NT2/D1 (cell line): ENCODE data around the gene LRP5.

Source experiments
- DNase-seq: peaks from one replicate; pipeline ENCODE4 v3.0.0-alpha.2; 2011; ENCODE audit warnings: low read depth, low spot score
- H3K27me3 ChIP-seq: 2 replicates; pipeline ENCODE4 v1.6.0; 2011; ENCODE audit warnings: mild to moderate bottlenecking; ENCODE audit not compliant: insufficient read length, insufficient read depth
- H3K36me3 ChIP-seq: 2 replicates; pipeline ENCODE4 v1.6.1; 2011; ENCODE audit warnings: mild to moderate bottlenecking, low read length, mixed read lengths; ENCODE audit not compliant: insufficient read depth, insufficient read length
- H3K4me1 ChIP-seq: 2 replicates; pipeline ENCODE4 v1.5.1; 2011; ENCODE audit not compliant: insufficient read depth, insufficient read length
- H3K4me3 ChIP-seq: 2 replicates; pipeline ENCODE4 v1.5.1; 2011; ENCODE audit warnings: low read depth; ENCODE audit not compliant: insufficient read length
- H3K9ac ChIP-seq: 2 replicates; pipeline ENCODE4 v1.6.0; 2011; ENCODE audit warnings: low read depth; ENCODE audit not compliant: insufficient read length
- H3K9me3 ChIP-seq: 2 replicates; pipeline ENCODE4 v1.5.1; 2011; ENCODE audit warnings: mild to moderate bottlenecking, low read length; ENCODE audit not compliant: insufficient read depth
- SUZ12 ChIP-seq: IDR thresholded peaks from 2 replicates; pipeline ENCODE4 v1.6.1; 2011; ENCODE audit not compliant: insufficient read length, insufficient read depth; ENCODE audit errors: extremely low read depth
- YY1 ChIP-seq: IDR thresholded peaks from 2 replicates; pipeline ENCODE4 v1.6.1; 2011; ENCODE audit not compliant: insufficient read length, insufficient read depth
- ZNF274 ChIP-seq: IDR thresholded peaks from 2 replicates; pipeline ENCODE4 v1.6.1; 2011; ENCODE audit warnings: mild to moderate bottlenecking, low read depth, low read length

Gene LRP5

GRCh38 chr11:68406324-68407313 lies 94.2 kb downstream of the LRP5 start:
- Histone ChIP-seq H3K36me3 (peaks cover 55% of the 10 kb centered on the region), H3K4me3 (no peak overlapping the region), H3K4me1 (peaks cover 11% of the 10 kb centered on the region), H3K27me3 (no peaks in the 10 kb centered on the region), H3K9ac (no peak overlapping the region), H3K9me3 (no peaks in the 10 kb centered on the region)
- TF ChIP-seq ZNF274 = no peak
- TF ChIP-seq SUZ12 = no peak
- no peak for TF ChIP-seq YY1
- DNase-seq = no peak

- TF ChIP-seq SUZ12 (no peak), ZNF274 (no peak), YY1 (no peak)
- peaks cover 61% of the 10 kb centered on the region for H3K36me3 ChIP-seq
- H3K9me3 ChIP-seq = no peaks in the 10 kb centered on the region
- peaks cover 11% of the 10 kb centered on the region for H3K4me1 ChIP-seq
- DNase-seq = no peak
- no peak overlapping the region for H3K9ac ChIP-seq
- H3K27me3 ChIP-seq = no peaks in the 10 kb centered on the region
- no peak overlapping the region for H3K4me3 ChIP-seq
Measured at GRCh38 chr11:68408512-68408911, 96.1 kb downstream of the LRP5 start.

GRCh38 chr11:68409748-68410344 lies 97.5 kb downstream of the LRP5 start:
- H3K36me3 ChIP-seq = peaks cover 64% of the 10 kb centered on the region
- peaks cover 8% of the 10 kb centered on the region for H3K4me1 ChIP-seq
- H3K4me3 ChIP-seq = no peak overlapping the region

GRCh38 chr11:68411501-68411991 lies 99.2 kb downstream of the LRP5 start:
- TF ChIP-seq YY1 (no peak), ZNF274 (no peak), SUZ12 (no peak)
- Histone ChIP-seq H3K36me3 (peaks cover 68% of the 10 kb centered on the region), H3K4me1 (no peaks in the 10 kb centered on the region), H3K4me3 (no peak overlapping the region), H3K9me3 (no peaks in the 10 kb centered on the region), H3K9ac (no peak overlapping the region), H3K27me3 (no peaks in the 10 kb centered on the region)
- DNase-seq = no peak

More at GRCh38 chr11:68409748-68410344, 97.5 kb downstream of the LRP5 start:
- no peaks in the 10 kb centered on the region for H3K9me3 ChIP-seq
- no peaks in the 10 kb centered on the region for H3K27me3 ChIP-seq
- TF ChIP-seq SUZ12 = no peak
- TF ChIP-seq ZNF274 = no peak
- TF ChIP-seq YY1 = no peak
- no peak for DNase-seq
- no peak overlapping the region for H3K9ac ChIP-seq

GRCh38 chr11:68412593-68413475 lies 100.4 kb downstream of the LRP5 start:
- Histone ChIP-seq H3K9ac (no peak overlapping the region), H3K36me3 (peaks cover 69% of the 10 kb centered on the region), H3K4me3 (no peak overlapping the region), H3K27me3 (no peaks in the 10 kb centered on the region), H3K9me3 (no peaks in the 10 kb centered on the region), H3K4me1 (no peaks in the 10 kb centered on the region)
- no peak for DNase-seq
- TF ChIP-seq YY1 (no peak), SUZ12 (no peak), ZNF274 (no peak)

- H3K9ac ChIP-seq = no peak overlapping the region
- no peak overlapping the region for H3K4me3 ChIP-seq
- TF ChIP-seq ZNF274 = no peak
- TF ChIP-seq SUZ12 = no peak
- TF ChIP-seq YY1 = no peak
- DNase-seq = no peak
- H3K36me3 ChIP-seq = peaks cover 68% of the 10 kb centered on the region
- H3K27me3 ChIP-seq = no peaks in the 10 kb centered on the region
- H3K4me1 ChIP-seq = no peaks in the 10 kb centered on the region
- H3K9me3 ChIP-seq = no peaks in the 10 kb centered on the region
Measured at GRCh38 chr11:68413591-68413999, 101.2 kb downstream of the LRP5 start.
